SIG-M5 treated with dmso at 0.1 percent for 504 hours (cell line): ENCODE data around the gene MRPL48.

ENCODE experiments used
- DNase-seq: peaks from one replicate; lab custom pipeline; 2025; ENCODE audit not compliant: unreplicated experiment; lab: John Stamatoyannopoulos, UW

MRPL48 gene

GRCh38 chr11:73888244-73888643 lies 100.6 kb downstream of the MRPL48 start:
- DNase-seq: no peak

DNA sequence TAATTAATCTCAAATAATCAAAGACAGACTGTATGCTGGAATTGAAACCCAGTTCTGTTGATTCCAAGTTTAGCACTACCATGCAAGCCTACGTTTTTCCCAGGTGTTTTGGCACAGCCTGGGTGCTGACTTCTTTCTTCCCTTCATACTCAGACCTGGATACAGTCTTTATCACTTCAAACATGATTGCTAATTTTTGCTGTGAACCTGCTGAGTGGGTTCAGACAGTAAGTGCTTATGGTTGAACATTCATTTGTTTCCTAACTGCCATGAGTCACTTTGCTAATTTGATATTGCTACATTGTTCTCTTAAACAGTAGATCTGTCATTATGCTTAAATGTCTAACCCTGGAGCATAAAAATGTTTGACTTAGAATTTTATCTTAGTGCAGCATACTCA lies 101.3 kb downstream of the MRPL48 start:
- no peak for DNase-seq

- no peak for DNase-seq
Observed at GRCh38 chr11:73889536-73889935, 101.9 kb downstream of the MRPL48 start.

GRCh38 chr11:73893041-73893440 lies 105.4 kb downstream of the MRPL48 start:
- no peak for DNase-seq

GRCh38 chr11:73894725-73895335 lies 107.2 kb downstream of the MRPL48 start:
- no peak for DNase-seq

GRCh38 chr11:73902303-73902702 lies 114.6 kb downstream of the MRPL48 start:
- no peak for DNase-seq

GRCh38 chr11:73907191-73907590 lies 119.5 kb downstream of the MRPL48 start:
- peak; percentile 19 for DNase-seq

- no peak for DNase-seq
Observed at GRCh38 chr11:73912026-73912425, 124.4 kb downstream of the MRPL48 start.

- no peak for DNase-seq
Observed at GRCh38 chr11:73913472-73913871, 125.8 kb downstream of the MRPL48 start.

- DNase-seq: no peak
Observed at GRCh38 chr11:73914284-73914683, 126.6 kb downstream of the MRPL48 start.
